Measurements from ENCODE around the gene MAT2A. TPM values are rescaled to one million over a fixed set of nuclear protein-coding genes. Genes with fewer than 3 reads are reported as not detected.

Gene MAT2A
- total and polyA plus RNA-seq, 2 of the 8 experiments (the other 6 are each of a cell fraction or from before 2014, with no cell fraction given): 255 to 307 TPM

GRCh38 chr2:85580206-85580605, 41.2 kb downstream of the MAT2A start:
- Histone ChIP-seq H3K9me3 (ENCODE audit: insufficient read depth in 2 of 2, low read depth in 1 of 2, low read length in 1 of 2) (no peaks in the 10 kb centered on the region), H4K20me1 (replicated peaks in 1 of 2; ENCODE audit: control insufficient read depth in 1 of 2, insufficient read depth in 2 of 2, low read length in 2 of 2) (no peaks in the 10 kb centered on the region), H3K4me1 (replicated peaks in 1 of 4; ENCODE audit: control insufficient read depth in 3 of 4, insufficient read depth in 4 of 4, low read length in 3 of 4) (peaks cover 2 to 17% (median 11%) of the 10 kb centered on the region in 4 experiments), H2BK12ac (ENCODE audit: low read depth, low read length) (no peak overlapping the region), H2BK120ac (replicated peaks; ENCODE audit: low read depth, low read length) (no peak overlapping the region), H3K79me2 (ENCODE audit: control insufficient read depth in 1 of 2, insufficient read depth in 2 of 2, low read length in 2 of 2) (no peaks in the 10 kb centered on the region), H3K18ac (ENCODE audit: extremely low read depth, low read length) (no peak overlapping the region), H3K23ac (ENCODE audit: insufficient read length) (no peak overlapping the region), H2BK20ac (ENCODE audit: low read length) (no peak overlapping the region), H3K79me1 (ENCODE audit: low read depth, low read length) (no peaks in the 10 kb centered on the region; the same call in 1 of the 2 replicates), H3K9ac (replicated peaks in 1 of 4; ENCODE audit: extremely low read depth in 1 of 4, low read depth in 3 of 4, low read length in 3 of 4) (no peak overlapping the region), H3K27ac (ENCODE audit: low read depth, low read length) (no peak overlapping the region), H3K23me2 (ENCODE audit: low read depth, low read length) (peaks cover 7% of the 10 kb centered on the region; the same call in 1 of the 2 replicates), H3K27me3 (replicated peaks in 1 of 4; ENCODE audit: control insufficient read depth in 3 of 4, extremely low read depth in 1 of 4, insufficient read depth in 3 of 4, low read length in 3 of 4) (peaks cover 8 to 25% (median 18%) of the 10 kb centered on the region in 4 experiments; a peak in 6 of 7 replicates), H2AFZ (ENCODE audit: low read length) (no peak overlapping the region), H4K5ac (ENCODE audit: insufficient read length, low read depth, low read length) (no peak overlapping the region), H3K14ac (ENCODE audit: insufficient read length) (no peak overlapping the region), H3K4me3 (ENCODE audit: extremely low read depth in 1 of 4, insufficient read depth in 2 of 4, low read depth in 3 of 4, low read length in 4 of 4) (no peak overlapping the region), H4K91ac (replicated peaks; ENCODE audit: insufficient read length, low read length) (no peak overlapping the region), H2BK15ac (ENCODE audit: low read length) (no peak overlapping the region), H3K36me3 (ENCODE audit: control insufficient read depth in 2 of 4, insufficient read depth in 4 of 4, low read length in 3 of 4) (no peaks in the 10 kb centered on the region), H2AK5ac (ENCODE audit: low read depth, low read length) (no peak overlapping the region), H3K56ac (replicated peaks; ENCODE audit: insufficient read length, low read depth, low read length) (no peak overlapping the region), H3K4ac (replicated peaks; ENCODE audit: insufficient read length, low read depth, low read length) (no peak overlapping the region), H4K8ac (ENCODE audit: extremely low read depth, insufficient read depth, low read length) (no peak overlapping the region; the same call in 1 of the 2 replicates), H2BK5ac (ENCODE audit: low read depth, low read length) (no peak overlapping the region), H3K4me2 (ENCODE audit: insufficient read depth in 1 of 2, low read depth in 2 of 2, low read length in 2 of 2) (no peak overlapping the region)
- ChIA-PET CTCF (ENCODE audit: partially characterized antibody) (no interaction called here), POLR2A (ENCODE audit: partially characterized antibody) (interaction anchor here (0.7 to 4.1 kb wide), 4 partner anchors 13 to 36 kb away, joined by 3 to 20 read pairs (median 4); partner anchors contain the start of gene TMEM150A)
- FAIRE-seq (no peak), DNase-seq (ENCODE audit: low read depth in 1 of 2, low spot score in 2 of 2) (no peak)
- TF ChIP-seq CREB1 (IDR thresholded peaks at IDR 0.05): no peak
- no peak for TF ChIP-seq CTBP2 (IDR thresholded peaks at IDR 0.05; ENCODE audit: borderline replicate concordance, insufficient read depth, insufficient read length, low read length)
- no peak for TF ChIP-seq SRF (IDR thresholded peaks at IDR 0.05; ENCODE audit: low read depth, low read length)
- no peak for TF ChIP-seq RXRA (IDR thresholded peaks at IDR 0.05; ENCODE audit: insufficient read depth, low read depth, low read length)
- TF ChIP-seq NRF1 (IDR thresholded peaks at IDR 0.05; ENCODE audit: low read depth, low read length): no peak
- no peak for TF ChIP-seq BRCA1 (IDR thresholded peaks at IDR 0.05; ENCODE audit: low read depth, low read length)
- no peak for TF ChIP-seq BACH1 (IDR thresholded peaks at IDR 0.05; ENCODE audit: low read length)
- WGBS, 2 experiments (ENCODE audit: extremely low coverage in 1 of 2, insufficient coverage in 1 of 2, insufficient read length in 1 of 2, insufficient replicate concordance in 2 of 2, low coverage in 1 of 2, low lambda C conversion rate in 2 of 2, missing lambda C conversion rate in 1 of 2): 97% methylated on average over 3 of the region's 3 CpGs; no CpG with 5 or more reads in 1 of the 2 experiments

Data from H1 (cell line).